SIG-M5 (cell line): ENCODE data around the gene GPT2.

ENCODE experiments used
- DNase-seq: peaks from one replicate; lab custom pipeline; 2025; lab: John Stamatoyannopoulos, UW

Gene GPT2

GRCh38 chr16:46896314-46896968 is 12.3 kb downstream of the GPT2 start:
- DNase-seq = no peak

- no peak for DNase-seq
These were observed 13.3 kb downstream of the GPT2 start for GRCh38 chr16:46897471-46897870.

GRCh38 chr16:46898006-46898405 is 13.8 kb downstream of the GPT2 start:
- no peak for DNase-seq

GRCh38 chr16:46899443-46900143 is 15.4 kb downstream of the GPT2 start:
- no peak for DNase-seq

GRCh38 chr16:46900455-46901235 is 16.5 kb downstream of the GPT2 start:
- no peak for DNase-seq

GRCh38 chr16:46901709-46902108 is 17.5 kb downstream of the GPT2 start:
- no peak for DNase-seq

GRCh38 chr16:46903255-46903905 is 19.2 kb downstream of the GPT2 start:
- DNase-seq = no peak

- DNase-seq = no peak
These were observed 20.3 kb downstream of the GPT2 start for GRCh38 chr16:46904471-46904870.

GRCh38 chr16:46906360-46907060 is 22.3 kb downstream of the GPT2 start:
- no peak for DNase-seq

- no peak for DNase-seq
These were observed 23.1 kb downstream of the GPT2 start for GRCh38 chr16:46907061-46907774.

- no peak for DNase-seq
These were observed 24.6 kb downstream of the GPT2 start for GRCh38 chr16:46908540-46909372.

- no peak for DNase-seq
These were observed 26.9 kb downstream of the GPT2 start for GRCh38 chr16:46911038-46911437.

- no peak for DNase-seq
These were observed 27.5 kb downstream of the GPT2 start for GRCh38 chr16:46911650-46912049.

- DNase-seq = no peak
These were observed 30.5 kb downstream of the GPT2 start for GRCh38 chr16:46914556-46915201.

- no peak for DNase-seq
These were observed 31.4 kb downstream of the GPT2 start for GRCh38 chr16:46915483-46916025.

- DNase-seq = no peak
These were observed 32.8 kb downstream of the GPT2 start for GRCh38 chr16:46916980-46917379.

- no peak for DNase-seq
These were observed 34.2 kb downstream of the GPT2 start for GRCh38 chr16:46918400-46918799.

- no peak for DNase-seq
These were observed 35.0 kb downstream of the GPT2 start for GRCh38 chr16:46918905-46919792.
